NCI-H82 (cell line): ENCODE results near the gene CT45A7.
"Not testable (repeated sequence)": the region's sequence is repeated elsewhere in the genome, so short reads cannot be mapped to it uniquely, and the experiment has no call there.

ENCODE experiments used
- DNase-seq: peaks from one replicate; lab custom pipeline; 2025; lab: John Stamatoyannopoulos, UW

Gene CT45A7, protein sequence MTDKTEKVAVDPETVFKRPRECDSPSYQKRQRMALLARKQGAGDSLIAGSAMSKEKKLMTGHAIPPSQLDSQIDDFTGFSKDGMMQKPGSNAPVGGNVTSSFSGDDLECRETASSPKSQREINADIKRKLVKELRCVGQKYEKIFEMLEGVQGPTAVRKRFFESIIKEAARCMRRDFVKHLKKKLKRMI

DNA sequence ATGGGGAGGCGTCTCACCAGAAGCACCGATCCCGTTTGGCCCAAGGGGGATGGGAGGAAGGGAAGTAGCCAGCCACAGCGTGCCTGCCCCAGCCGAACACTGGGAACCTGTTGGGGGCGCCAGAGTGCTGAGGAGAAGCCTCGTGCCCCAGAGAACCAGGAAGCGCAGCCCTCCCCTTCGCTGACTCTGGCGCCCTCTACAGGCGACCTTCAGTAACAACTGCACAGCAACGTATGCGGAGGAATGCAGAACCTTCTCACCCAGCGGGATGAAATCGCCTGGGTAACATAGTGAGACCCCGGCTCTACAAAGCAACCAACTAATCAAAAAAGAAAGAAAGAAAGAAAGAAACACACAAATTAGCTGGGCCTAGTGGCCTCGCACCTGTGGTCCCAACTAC is at the start of gene CT45A7:
Gene CT45A7 (minus strand): TSS at position 101 of the 400 bp plus-strand sequence. CDS start 3,747 bp downstream, outside the sequence.
- DNase-seq, result not testable (repeated sequence)

DNA sequence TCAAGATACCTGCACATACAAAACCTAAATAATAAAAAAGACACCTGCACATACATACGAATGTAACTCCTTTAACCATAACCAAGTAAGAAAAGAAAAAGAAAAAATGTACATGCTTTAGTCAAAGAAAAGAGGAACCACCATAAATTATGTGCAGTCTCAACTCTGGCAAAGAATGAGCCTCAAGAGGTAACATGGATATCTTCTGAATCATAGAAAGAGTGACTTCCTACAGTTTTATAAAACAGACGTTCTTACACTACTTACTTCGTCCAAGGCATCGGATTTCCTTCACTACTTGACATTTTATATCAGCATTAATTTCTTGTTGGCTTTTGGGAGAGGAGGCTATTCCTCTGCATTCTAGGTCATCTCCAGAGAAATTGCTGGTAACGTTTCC is 45.7 kb upstream of the CT45A7 start:
- DNase-seq, result not testable (repeated sequence)

DNA sequence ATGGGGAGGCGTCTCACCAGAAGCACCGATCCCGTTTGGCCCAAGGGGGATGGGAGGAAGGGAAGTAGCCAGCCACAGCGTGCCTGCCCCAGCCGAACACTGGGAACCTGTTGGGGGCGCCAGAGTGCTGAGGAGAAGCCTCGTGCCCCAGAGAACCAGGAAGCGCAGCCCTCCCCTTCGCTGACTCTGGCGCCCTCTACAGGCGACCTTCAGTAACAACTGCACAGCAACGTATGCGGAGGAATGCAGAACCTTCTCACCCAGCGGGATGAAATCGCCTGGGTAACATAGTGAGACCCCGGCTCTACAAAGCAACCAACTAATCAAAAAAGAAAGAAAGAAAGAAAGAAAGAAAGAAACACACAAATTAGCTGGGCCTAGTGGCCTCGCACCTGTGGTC is 34.6 kb upstream of the CT45A7 start, which contains the start of gene CT45A9:
Gene CT45A9 (minus strand): TSS at position 101 of the 400 bp plus-strand sequence. CDS start 3,751 bp downstream, outside the sequence.
- not testable (repeated sequence) for DNase-seq

DNA sequence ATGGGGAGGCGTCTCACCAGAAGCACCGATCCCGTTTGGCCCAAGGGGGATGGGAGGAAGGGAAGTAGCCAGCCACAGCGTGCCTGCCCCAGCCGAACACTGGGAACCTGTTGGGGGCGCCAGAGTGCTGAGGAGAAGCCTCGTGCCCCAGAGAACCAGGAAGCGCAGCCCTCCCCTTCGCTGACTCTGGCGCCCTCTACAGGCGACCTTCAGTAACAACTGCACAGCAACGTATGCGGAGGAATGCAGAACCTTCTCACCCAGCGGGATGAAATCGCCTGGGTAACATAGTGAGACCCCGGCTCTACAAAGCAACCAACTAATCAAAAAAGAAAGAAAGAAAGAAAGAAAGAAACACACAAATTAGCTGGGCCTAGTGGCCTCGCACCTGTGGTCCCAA is 17.4 kb upstream of the CT45A7 start, which contains the start of gene CT45A8:
Gene CT45A8 (minus strand): TSS at position 101 of the 400 bp plus-strand sequence. CDS start 3,755 bp downstream, outside the sequence.
- not testable (repeated sequence) for DNase-seq

DNA sequence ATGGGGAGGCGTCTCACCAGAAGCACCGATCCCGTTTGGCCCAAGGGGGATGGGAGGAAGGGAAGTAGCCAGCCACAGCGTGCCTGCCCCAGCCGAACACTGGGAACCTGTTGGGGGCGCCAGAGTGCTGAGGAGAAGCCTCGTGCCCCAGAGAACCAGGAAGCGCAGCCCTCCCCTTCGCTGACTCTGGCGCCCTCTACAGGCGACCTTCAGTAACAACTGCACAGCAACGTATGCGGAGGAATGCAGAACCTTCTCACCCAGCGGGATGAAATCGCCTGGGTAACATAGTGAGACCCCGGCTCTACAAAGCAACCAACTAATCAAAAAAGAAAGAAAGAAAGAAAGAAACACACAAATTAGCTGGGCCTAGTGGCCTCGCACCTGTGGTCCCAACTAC is 17.2 kb downstream of the CT45A7 start, which contains the start of gene CT45A2:
Gene CT45A2 (minus strand): TSS at position 101 of the 400 bp plus-strand sequence. CDS start 3,747 bp downstream, outside the sequence.
- not testable (repeated sequence) for DNase-seq

DNA sequence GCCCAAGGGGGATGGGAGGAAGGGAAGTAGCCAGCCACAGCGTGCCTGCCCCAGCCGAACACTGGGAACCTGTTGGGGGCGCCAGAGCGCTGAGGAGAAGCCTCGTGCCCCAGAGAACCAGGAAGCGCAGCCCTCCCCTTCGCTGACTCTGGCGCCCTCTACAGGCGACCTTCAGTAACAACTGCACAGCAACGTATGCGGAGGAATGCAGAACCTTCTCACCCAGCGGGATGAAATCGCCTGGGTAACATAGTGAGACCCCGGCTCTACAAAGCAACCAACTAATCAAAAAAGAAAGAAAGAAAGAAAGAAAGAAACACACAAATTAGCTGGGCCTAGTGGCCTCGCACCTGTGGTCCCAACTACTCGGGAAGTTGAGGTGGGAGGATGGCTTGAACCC is 34.4 kb downstream of the CT45A7 start, which contains the start of gene CT45A6:
Gene CT45A6 (minus strand): TSS at position 101 of the 400 bp plus-strand sequence. CDS start 3,794 bp downstream, outside the sequence.
- DNase-seq, result not testable (repeated sequence)

DNA sequence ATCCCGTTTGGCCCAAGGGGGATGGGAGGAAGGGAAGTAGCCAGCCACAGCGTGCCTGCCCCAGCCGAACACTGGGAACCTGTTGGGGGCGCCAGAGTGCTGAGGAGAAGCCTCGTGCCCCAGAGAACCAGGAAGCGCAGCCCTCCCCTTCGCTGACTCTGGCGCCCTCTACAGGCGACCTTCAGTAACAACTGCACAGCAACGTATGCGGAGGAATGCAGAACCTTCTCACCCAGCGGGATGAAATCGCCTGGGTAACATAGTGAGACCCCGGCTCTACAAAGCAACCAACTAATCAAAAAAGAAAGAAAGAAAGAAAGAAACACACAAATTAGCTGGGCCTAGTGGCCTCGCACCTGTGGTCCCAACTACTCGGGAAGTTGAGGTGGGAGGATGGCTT is 51.7 kb downstream of the CT45A7 start, which contains the start of gene CT45A5:
Gene CT45A5 (minus strand): TSS at position 101 of the 400 bp plus-strand sequence. CDS start 3,774 bp downstream, outside the sequence.
- DNase-seq, result not testable (repeated sequence)
